Ishikawa (cell line): ENCODE data around the gene TPPP2.

Source experiments
- EGR1 ChIP-seq: IDR thresholded peaks from 2 replicates; pipeline ENCODE4 v1.6.1; 2012
- EP300 ChIP-seq: IDR thresholded peaks from 2 replicates; pipeline ENCODE4 v1.6.1; 2012; ENCODE audit warnings: borderline replicate concordance
- FOXM1 ChIP-seq: IDR thresholded peaks from 2 replicates; pipeline ENCODE4 v1.6.1; 2012; ENCODE audit warnings: low read depth, borderline replicate concordance
- RAD21 ChIP-seq: IDR thresholded peaks from 2 replicates; pipeline ENCODE4 v1.6.1; 2012; ENCODE audit warnings: low read depth
- REST ChIP-seq: IDR thresholded peaks from 2 replicates; pipeline ENCODE4 v1.6.1; 2012; ENCODE audit warnings: low read depth, mild to moderate bottlenecking
- TAF1 ChIP-seq: IDR thresholded peaks from 2 replicates; pipeline ENCODE4 v1.6.1; 2012; ENCODE audit warnings: low read depth, mild to moderate bottlenecking
- TEAD4 ChIP-seq: IDR thresholded peaks from 2 replicates; pipeline ENCODE4 v1.6.1; 2012
- YY1 ChIP-seq: IDR thresholded peaks from 2 replicates; pipeline ENCODE4 v1.6.1; 2012; ENCODE audit warnings: low read depth

DNA sequence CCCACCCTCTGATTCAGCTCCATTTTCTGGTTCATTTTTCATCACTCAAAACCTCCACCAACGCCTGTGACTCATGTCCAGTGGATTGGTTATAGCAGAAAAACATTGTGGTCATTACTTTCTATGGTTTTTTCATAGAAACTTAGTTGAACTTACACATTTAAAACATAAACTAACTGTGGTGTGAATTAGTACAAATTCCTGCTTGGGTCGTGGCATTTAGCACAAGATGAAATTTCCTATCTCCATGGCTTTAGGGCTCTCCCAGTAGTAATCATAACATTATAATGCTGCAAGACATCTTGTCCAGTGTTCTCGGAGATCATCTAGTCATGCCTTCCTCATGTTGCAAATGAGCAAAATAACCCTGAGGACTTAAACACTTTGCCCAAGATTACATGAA, 19.3 kb downstream of the TPPP2 start:
- TF ChIP-seq EGR1 (no peak), RAD21 (no peak), TEAD4 (no peak), EP300 (no peak), YY1 (no peak), FOXM1 (no peak), TAF1 (no peak), REST (no peak)
